Uterus (tissue), 4 donors: ENCODE data around the gene ARHGAP8. TPM values are rescaled to one million over a fixed set of nuclear protein-coding genes. Genes with fewer than 3 reads are reported as not detected.

ENCODE experiments used
- DNase-seq, 2 donors: peaks; one replicate each; pipeline ENCODE4 v3.0.0-alpha.2; 2019 to 2020
- H3K27ac ChIP-seq, 2 donors: fragments of 200-600 bp; sonication (generic); 1 replicate in 1 of 2; 2 replicates in 1 of 2; pipeline ENCODE4 v1.5.1; 2016 to 2018
- H3K27me3 ChIP-seq, 2 donors: fragments of 200-600 bp; sonication (generic); one replicate each; pipeline ENCODE4 v1.5.1; 2018 to 2019; ENCODE audit warnings: control low read depth in 1 of 2
- H3K36me3 ChIP-seq, 2 donors: fragments of 200-600 bp; sonication (generic); one replicate each; pipeline ENCODE4 v1.5.1; 2019; ENCODE audit warnings: control low read depth in 1 of 2
- H3K4me1 ChIP-seq, 2 donors: fragments of 200-600 bp; sonication (generic); one replicate each; pipeline ENCODE4 v1.5.1; 2018 to 2019; ENCODE audit warnings: control low read depth in 1 of 2
- H3K4me3 ChIP-seq, 2 donors: fragments of 200-600 bp; sonication (generic); 1 replicate in 1 of 2; 2 replicates in 1 of 2; pipeline ENCODE4 v1.5.1; 2018 to 2019; ENCODE audit warnings: mild to moderate bottlenecking in 1 of 2
- H3K9me3 ChIP-seq, 2 donors: fragments of 200-600 bp; sonication (generic); one replicate each; pipeline ENCODE4 v1.5.1; 2019; ENCODE audit warnings: control low read depth in 1 of 2
- CTCF ChIP-seq, 4 experiments: fragments of 200-600 bp in 2 of 4; fragments of 450-650 bp in 2 of 4; sonication (generic) in 2 of 4; IDR thresholded peaks; one replicate each; pipeline ENCODE4 v1.5.1; 2016 to 2019; ENCODE audit warnings: antibody characterized with exemption in 4 of 4, mild to moderate bottlenecking in 2 of 4, moderate library complexity in 1 of 4
- POLR2A ChIP-seq, 2 donors: fragments of 450-650 bp; IDR thresholded peaks; one replicate each; pipeline ENCODE4 v1.6.1; 2016; ENCODE audit warnings: antibody characterized with exemption in 2 of 2, mild to moderate bottlenecking in 1 of 2, moderate library complexity in 1 of 2
- intact Hi-C: fragments of 100-400 bp; cut with DNase I; formaldehyde crosslinking; loops from one replicate; pipeline ENCODE4 v1.15.1; 2023; ENCODE audit warnings: low total_unique reads
- total RNA-seq, 4 donors: library from RNA; depleted of rRNA in 3 of 4; stranded (reverse); fragments of >200 nt in 3 of 4; gene quantifications; one replicate each; pipeline versions ENCODE4 v1.1.0 to v1.2.4, GENCODE V29; 2014 to 2023
- donor health status: DM: yes; HTN: yes; CAD: no.

The ARHGAP8 gene
- total RNA-seq, 4 donors from 2014 or later: 1.8 to 4.4 TPM; not detected in 2

DNA sequence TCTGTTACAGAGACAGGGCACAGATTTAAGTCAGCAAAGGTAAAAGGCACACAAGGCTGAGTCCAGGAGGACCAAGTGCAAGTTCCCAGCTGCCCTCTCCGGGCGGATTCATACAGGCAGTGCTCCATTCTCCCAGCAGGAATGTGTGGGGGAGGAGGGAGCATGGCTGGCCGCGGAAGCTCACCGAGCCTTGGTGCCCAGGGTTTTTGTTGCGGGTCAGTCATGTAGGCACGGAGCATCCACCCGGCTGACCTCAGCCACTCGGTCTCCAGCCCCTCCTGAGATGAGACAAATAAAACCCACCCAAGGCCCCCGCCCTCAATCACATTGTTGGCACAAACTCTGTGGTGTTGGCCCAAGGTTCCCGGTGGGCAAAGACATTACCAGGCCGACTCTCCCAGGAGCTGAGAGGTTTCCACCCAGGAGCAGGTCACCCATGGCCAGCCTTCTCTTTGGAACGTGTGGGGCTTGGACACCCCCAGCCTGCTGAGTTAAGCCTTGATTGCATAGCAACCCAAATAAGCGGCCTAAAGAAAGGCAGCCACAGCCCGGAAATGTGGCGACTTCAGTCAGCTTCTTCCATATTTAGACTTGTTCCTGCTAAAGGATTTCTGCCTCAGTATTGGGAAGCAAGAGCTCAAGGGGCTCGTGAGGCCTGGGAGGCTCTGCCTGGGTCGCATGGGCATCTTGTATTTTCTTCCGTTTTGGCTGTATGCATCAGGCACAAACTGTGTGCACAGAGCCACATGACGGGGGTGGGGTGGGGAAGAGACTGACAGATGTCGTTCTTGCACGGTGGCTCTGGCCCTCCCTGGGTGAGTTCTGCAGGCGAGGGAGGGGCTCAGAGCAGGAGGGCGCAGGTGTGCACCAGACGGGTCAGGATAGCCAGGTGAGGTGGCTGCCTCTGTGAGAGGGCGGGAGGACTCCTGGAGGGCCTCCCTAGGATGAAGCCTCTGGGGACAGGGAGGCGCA is 63.0 kb downstream of the ARHGAP8 start:
- Histone ChIP-seq H3K27ac (no peak overlapping the region), H3K36me3 (no peaks in the 10 kb centered on the region), H3K4me3 (no peak overlapping the region), H3K27me3 (no peaks in the 10 kb centered on the region), H3K9me3 (no peaks in the 10 kb centered on the region), H3K4me1 (no peaks in the 10 kb centered on the region)
- DNase-seq: no peak
- intact Hi-C loops: no loop called here
- no peak for TF ChIP-seq POLR2A (IDR thresholded peaks at IDR 0.05)
- no peak for TF ChIP-seq CTCF (IDR thresholded peaks at IDR 0.05)

- Histone ChIP-seq H3K27ac (no peak overlapping the region), H3K9me3 (no peaks in the 10 kb centered on the region), H3K4me1 (no peaks in the 10 kb centered on the region), H3K36me3 (no peaks in the 10 kb centered on the region), H3K27me3 (no peaks in the 10 kb centered on the region), H3K4me3 (no peak overlapping the region)
- TF ChIP-seq POLR2A (IDR thresholded peaks at IDR 0.05) (no peak), CTCF (IDR thresholded peaks at IDR 0.05) (no peak)
- DNase-seq: no peak
- intact Hi-C loops: no loop called here
Measured at GRCh38 chr22:44816141-44816540, 63.8 kb downstream of the ARHGAP8 start.

GRCh38 chr22:44818727-44819126 is 66.4 kb downstream of the ARHGAP8 start:
- intact Hi-C loops: no loop called here
- DNase-seq: no peak
- Histone ChIP-seq H3K4me1 (no peaks in the 10 kb centered on the region), H3K27ac (no peak overlapping the region), H3K27me3 (no peaks in the 10 kb centered on the region), H3K36me3 (no peaks in the 10 kb centered on the region), H3K4me3 (no peak overlapping the region), H3K9me3 (no peaks in the 10 kb centered on the region)
- TF ChIP-seq CTCF (IDR thresholded peaks at IDR 0.05) (no peak), POLR2A (IDR thresholded peaks at IDR 0.05) (no peak)

- intact Hi-C loops: no loop called here
- TF ChIP-seq CTCF (IDR thresholded peaks at IDR 0.05): no peak
- no peak for TF ChIP-seq POLR2A (IDR thresholded peaks at IDR 0.05)
- Histone ChIP-seq H3K36me3 (no peaks in the 10 kb centered on the region), H3K9me3 (no peaks in the 10 kb centered on the region), H3K4me3 (no peak overlapping the region), H3K27ac (no peak overlapping the region), H3K27me3 (no peaks in the 10 kb centered on the region), H3K4me1 (no peaks in the 10 kb centered on the region)
- DNase-seq: no peak
Measured at GRCh38 chr22:44819966-44820631, 67.7 kb downstream of the ARHGAP8 start.
